K562 treated with DMSO at 1 percent for 12 hours (cell line): ENCODE data around the gene MKRN1. TPM values are rescaled to one million over a fixed set of nuclear protein-coding genes. Genes with fewer than 3 reads are reported as not detected.

Experiments used
- total RNA-seq: library from RNA; unstranded; fragments of 300-600 nt; gene quantifications from 2 replicates; pipeline ENCODE4 v1.2.3, GENCODE V29; 2022; ENCODE audit not compliant: insufficient read depth

The MKRN1 gene, protein sequence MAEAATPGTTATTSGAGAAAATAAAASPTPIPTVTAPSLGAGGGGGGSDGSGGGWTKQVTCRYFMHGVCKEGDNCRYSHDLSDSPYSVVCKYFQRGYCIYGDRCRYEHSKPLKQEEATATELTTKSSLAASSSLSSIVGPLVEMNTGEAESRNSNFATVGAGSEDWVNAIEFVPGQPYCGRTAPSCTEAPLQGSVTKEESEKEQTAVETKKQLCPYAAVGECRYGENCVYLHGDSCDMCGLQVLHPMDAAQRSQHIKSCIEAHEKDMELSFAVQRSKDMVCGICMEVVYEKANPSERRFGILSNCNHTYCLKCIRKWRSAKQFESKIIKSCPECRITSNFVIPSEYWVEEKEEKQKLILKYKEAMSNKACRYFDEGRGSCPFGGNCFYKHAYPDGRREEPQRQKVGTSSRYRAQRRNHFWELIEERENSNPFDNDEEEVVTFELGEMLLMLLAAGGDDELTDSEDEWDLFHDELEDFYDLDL
- total RNA-seq: 66.9 and 123 TPM in 2 replicates

DNA sequence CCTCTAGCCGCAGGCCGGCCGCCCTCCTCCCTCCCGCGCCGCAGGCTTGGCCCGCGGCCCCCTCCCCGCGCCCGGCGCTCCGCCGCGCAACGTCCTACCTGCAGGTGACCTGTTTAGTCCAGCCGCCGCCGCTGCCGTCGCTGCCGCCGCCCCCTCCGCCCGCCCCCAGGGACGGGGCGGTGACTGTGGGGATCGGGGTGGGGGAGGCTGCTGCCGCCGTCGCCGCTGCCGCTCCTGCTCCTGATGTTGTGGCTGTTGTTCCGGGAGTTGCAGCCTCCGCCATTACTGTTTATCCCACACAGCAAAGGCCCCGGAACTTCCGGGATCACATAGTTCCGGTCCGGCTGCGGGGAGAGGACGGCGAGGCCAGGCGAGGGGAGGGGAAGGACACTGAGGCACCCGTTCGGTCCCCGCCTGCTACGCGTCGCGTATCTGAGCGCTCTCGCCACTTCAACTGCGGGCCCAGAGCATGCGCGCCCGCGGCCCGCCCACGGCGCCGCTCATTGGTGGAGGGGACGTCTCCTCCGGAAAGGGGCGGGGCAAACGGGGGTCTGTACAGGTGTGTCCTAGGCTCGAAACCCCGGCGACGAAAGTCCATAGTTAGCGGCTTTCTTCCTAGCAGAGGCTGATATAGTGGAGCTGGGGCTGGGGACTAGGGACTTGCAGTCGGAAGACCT lies at the start of gene MKRN1:
TSS of gene MKRN1 (minus strand) at position 444 of the 677 bp plus-strand sequence. CDS start at position 283, 161 bp downstream.

DNA sequence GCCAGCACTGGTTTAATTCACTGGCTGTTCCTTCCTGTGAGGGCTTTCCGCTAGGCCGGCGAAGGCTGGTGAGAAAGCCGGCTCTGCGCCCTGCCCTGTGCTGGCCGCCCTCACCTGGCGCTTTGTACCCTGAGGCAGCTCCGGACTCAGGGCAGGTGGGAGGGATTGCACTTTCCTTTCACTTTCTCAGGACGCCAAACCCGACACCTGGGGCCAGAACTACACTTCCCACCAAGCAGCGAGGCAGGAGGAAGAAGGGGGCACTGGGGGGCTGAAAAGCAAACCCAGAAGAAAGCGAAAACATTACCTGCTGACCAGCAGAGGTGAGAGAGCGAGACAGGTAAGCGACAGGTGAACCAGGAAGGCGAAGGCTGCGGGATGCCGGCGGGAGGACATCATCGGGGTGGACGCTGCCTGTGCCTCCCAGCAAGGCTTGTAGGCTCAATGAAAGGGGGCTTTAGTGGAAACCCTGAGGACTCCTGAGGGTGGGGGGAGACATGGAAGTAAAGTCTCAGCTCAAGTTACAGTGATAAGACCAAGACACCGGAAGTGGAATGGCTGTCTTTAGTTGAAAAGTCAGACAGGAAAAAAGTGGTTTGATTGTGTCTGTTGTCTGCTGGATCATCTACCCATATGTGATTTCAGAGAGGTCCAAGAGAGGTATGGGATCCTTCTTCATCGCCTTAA lies 75.3 kb downstream of the MKRN1 start, which contains the start of gene RAB19:
TSS of gene RAB19 (plus strand) at position 181 of the 687 bp plus-strand sequence. CDS start 3,589 bp downstream, outside the sequence.

Other genes with a start within 250 kb of the MKRN1 start
- 9.1 and 37.3 TPM in 2 replicates for gene SLC37A3, start 81.0 kb downstream of the MKRN1 start, total RNA-seq
- gene RAB19, start 75.4 kb downstream of the MKRN1 start, total RNA-seq: not detected in 2 replicates
- not detected in 2 replicates for gene DENND2A, start 161.3 kb upstream of the MKRN1 start, total RNA-seq
- gene ADCK2, start 193.4 kb upstream of the MKRN1 start, total RNA-seq: 29.9 and 31.8 TPM in 2 replicates
- gene NDUFB2, start 217.2 kb upstream of the MKRN1 start, total RNA-seq: 265 and 475 TPM in 2 replicates